GM18517 (cell line): ENCODE measurements around the gene SH3BGR.

Experiments
- ATAC-seq: cut with Tn5 transposase; IDR thresholded peaks from one replicate; pipeline ENCODE4 v1.9.1; 2021; ENCODE audit warnings: mild to moderate bottlenecking, moderate library complexity; ENCODE audit not compliant: unreplicated experiment

Gene SH3BGR

GRCh38 chr21:39454949-39455668, 3.3 kb downstream of the SH3BGR start:
- ATAC-seq, result no peak

- ATAC-seq, result no peak
Measured at GRCh38 chr21:39456665-39457064, 4.9 kb downstream of the SH3BGR start.

- peak; percentile 75 for ATAC-seq
Measured at GRCh38 chr21:39461419-39461818, 9.6 kb downstream of the SH3BGR start.

- no peak for ATAC-seq
Measured at GRCh38 chr21:39463308-39463707, 11.5 kb downstream of the SH3BGR start.

- no peak for ATAC-seq
Measured at GRCh38 chr21:39466584-39466983, 14.8 kb downstream of the SH3BGR start.

- ATAC-seq, result no peak
Measured at GRCh38 chr21:39467746-39468145, 16.0 kb downstream of the SH3BGR start.

GRCh38 chr21:39468559-39468958, 16.8 kb downstream of the SH3BGR start:
- ATAC-seq, result no peak

GRCh38 chr21:39471598-39471997, 19.8 kb downstream of the SH3BGR start:
- no peak for ATAC-seq

GRCh38 chr21:39472786-39473185, 21.0 kb downstream of the SH3BGR start:
- no peak for ATAC-seq

GRCh38 chr21:39474611-39475010, 22.8 kb downstream of the SH3BGR start:
- no peak for ATAC-seq

GRCh38 chr21:39479164-39479813, 27.5 kb downstream of the SH3BGR start:
- no peak for ATAC-seq

- ATAC-seq, result no peak
Measured at GRCh38 chr21:39479814-39480182, 28.0 kb downstream of the SH3BGR start.

- ATAC-seq, result no peak
Measured at GRCh38 chr21:39480271-39480670, 28.5 kb downstream of the SH3BGR start.

GRCh38 chr21:39481886-39482285, 30.1 kb downstream of the SH3BGR start:
- ATAC-seq, result no peak

GRCh38 chr21:39483917-39484316, 32.1 kb downstream of the SH3BGR start:
- ATAC-seq, result no peak

- ATAC-seq, result no peak
Measured at GRCh38 chr21:39484711-39485276, 33.0 kb downstream of the SH3BGR start.

- no peak for ATAC-seq
Measured at GRCh38 chr21:39489380-39489924, 37.7 kb downstream of the SH3BGR start.

- ATAC-seq, result no peak
Measured at GRCh38 chr21:39499156-39499555, 47.4 kb downstream of the SH3BGR start.

- no peak for ATAC-seq
Measured at GRCh38 chr21:39502631-39503030, 50.9 kb downstream of the SH3BGR start.

GRCh38 chr21:39503123-39503762, 51.5 kb downstream of the SH3BGR start:
- no peak for ATAC-seq

- ATAC-seq, result no peak
Measured at GRCh38 chr21:39504230-39504629, 52.5 kb downstream of the SH3BGR start.

GRCh38 chr21:39510240-39510639, 58.5 kb downstream of the SH3BGR start:
- ATAC-seq, result no peak
